Measurements from ENCODE around the gene RBPJL. TPM values are rescaled to one million over a fixed set of nuclear protein-coding genes. Genes with fewer than 3 reads are reported as not detected.

The RBPJL gene
- total RNA-seq, 1 donor from 2014 or later: not detected

DNA sequence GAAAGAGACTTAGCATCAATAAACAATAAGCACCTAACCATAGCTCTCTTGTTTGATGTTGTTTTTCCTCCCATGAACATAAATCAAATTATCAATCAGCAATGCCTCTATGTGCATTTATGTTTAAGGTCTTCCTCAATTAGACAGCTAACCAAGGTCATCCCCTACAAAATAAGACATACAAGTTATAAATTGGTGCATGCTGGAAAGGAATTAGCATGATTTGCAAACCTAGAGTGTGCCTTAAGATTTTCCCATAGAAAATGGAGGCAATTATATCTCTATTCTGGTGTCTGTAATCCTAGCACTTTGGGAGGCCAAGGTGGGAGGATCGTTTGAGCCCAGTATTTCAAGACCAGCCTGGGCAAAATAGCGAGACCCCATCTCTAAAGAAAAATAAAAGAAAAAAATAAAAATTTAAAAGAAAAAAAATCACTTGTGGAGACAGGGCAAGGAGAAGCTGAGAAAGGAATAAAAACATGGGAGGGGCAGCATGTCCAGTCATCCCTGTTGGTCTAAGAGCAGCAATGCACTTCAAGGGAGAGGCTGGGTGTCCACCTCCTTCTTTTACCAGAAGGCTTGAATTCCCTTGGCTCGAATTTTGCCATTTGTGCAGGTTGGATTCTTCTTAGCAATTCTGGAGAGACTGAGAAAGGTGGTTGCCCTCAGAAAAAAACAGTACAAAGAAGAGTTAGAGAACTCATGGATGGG is 42.9 kb upstream of the RBPJL start:
- no peak for DNase-seq (ENCODE audit: extremely low spot score, unreplicated experiment)
- Mint-ChIP-seq H3K4me3 (ENCODE audit: unreplicated experiment) (no peak overlapping the region), H3K27ac (ENCODE audit: unreplicated experiment) (no peak overlapping the region), H3K27me3 (ENCODE audit: unreplicated experiment) (peaks cover 71% of the 10 kb centered on the region), H3K4me1 (ENCODE audit: unreplicated experiment) (peaks cover 9% of the 10 kb centered on the region), H3K36me3 (ENCODE audit: unreplicated experiment) (no peaks in the 10 kb centered on the region), H3K9me3 (ENCODE audit: unreplicated experiment) (no peaks in the 10 kb centered on the region)
- TF ChIP-seq, protein P1, sequence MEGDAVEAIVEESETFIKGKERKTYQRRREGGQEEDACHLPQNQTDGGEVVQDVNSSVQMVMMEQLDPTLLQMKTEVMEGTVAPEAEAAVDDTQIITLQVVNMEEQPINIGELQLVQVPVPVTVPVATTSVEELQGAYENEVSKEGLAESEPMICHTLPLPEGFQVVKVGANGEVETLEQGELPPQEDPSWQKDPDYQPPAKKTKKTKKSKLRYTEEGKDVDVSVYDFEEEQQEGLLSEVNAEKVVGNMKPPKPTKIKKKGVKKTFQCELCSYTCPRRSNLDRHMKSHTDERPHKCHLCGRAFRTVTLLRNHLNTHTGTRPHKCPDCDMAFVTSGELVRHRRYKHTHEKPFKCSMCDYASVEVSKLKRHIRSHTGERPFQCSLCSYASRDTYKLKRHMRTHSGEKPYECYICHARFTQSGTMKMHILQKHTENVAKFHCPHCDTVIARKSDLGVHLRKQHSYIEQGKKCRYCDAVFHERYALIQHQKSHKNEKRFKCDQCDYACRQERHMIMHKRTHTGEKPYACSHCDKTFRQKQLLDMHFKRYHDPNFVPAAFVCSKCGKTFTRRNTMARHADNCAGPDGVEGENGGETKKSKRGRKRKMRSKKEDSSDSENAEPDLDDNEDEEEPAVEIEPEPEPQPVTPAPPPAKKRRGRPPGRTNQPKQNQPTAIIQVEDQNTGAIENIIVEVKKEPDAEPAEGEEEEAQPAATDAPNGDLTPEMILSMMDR (IDR thresholded peaks at IDR 0.05): no peak

- H3K36me3 Mint-ChIP-seq (ENCODE audit: unreplicated experiment): no peaks in the 10 kb centered on the region
- no peaks in the 10 kb centered on the region for H3K9me3 Mint-ChIP-seq (ENCODE audit: unreplicated experiment)
- H3K27ac Mint-ChIP-seq (ENCODE audit: unreplicated experiment): no peak overlapping the region
- H3K4me3 Mint-ChIP-seq (ENCODE audit: unreplicated experiment): no peak overlapping the region
- no peak for DNase-seq (ENCODE audit: extremely low spot score, unreplicated experiment)
- peaks cover 65% of the 10 kb centered on the region for H3K27me3 Mint-ChIP-seq (ENCODE audit: unreplicated experiment)
- TF ChIP-seq, protein P1 (IDR thresholded peaks at IDR 0.05): no peak
- H3K4me1 Mint-ChIP-seq (ENCODE audit: unreplicated experiment): no peaks in the 10 kb centered on the region
These were observed 39.7 kb upstream of the RBPJL start for GRCh38 chr20:45266977-45267376.

- no peaks in the 10 kb centered on the region for H3K9me3 Mint-ChIP-seq (ENCODE audit: unreplicated experiment)
- TF ChIP-seq, protein P1 (IDR thresholded peaks at IDR 0.05): no peak
- peak; percentile 23 for DNase-seq (ENCODE audit: extremely low spot score, unreplicated experiment)
- H3K4me1 Mint-ChIP-seq (ENCODE audit: unreplicated experiment): no peaks in the 10 kb centered on the region
- H3K27me3 Mint-ChIP-seq (ENCODE audit: unreplicated experiment): peaks cover 66% of the 10 kb centered on the region
- H3K27ac Mint-ChIP-seq (ENCODE audit: unreplicated experiment): no peak overlapping the region
- H3K4me3 Mint-ChIP-seq (ENCODE audit: unreplicated experiment): no peak overlapping the region
- H3K36me3 Mint-ChIP-seq (ENCODE audit: unreplicated experiment): no peaks in the 10 kb centered on the region
These were observed 38.1 kb upstream of the RBPJL start for GRCh38 chr20:45268531-45268930.

GRCh38 chr20:45269056-45269455 is 37.6 kb upstream of the RBPJL start:
- peak; percentile 53 for DNase-seq (ENCODE audit: extremely low spot score, unreplicated experiment)
- H3K4me3 Mint-ChIP-seq (ENCODE audit: unreplicated experiment): no peak overlapping the region
- no peaks in the 10 kb centered on the region for H3K36me3 Mint-ChIP-seq (ENCODE audit: unreplicated experiment)
- no peaks in the 10 kb centered on the region for H3K9me3 Mint-ChIP-seq (ENCODE audit: unreplicated experiment)
- H3K27ac Mint-ChIP-seq (ENCODE audit: unreplicated experiment): no peak overlapping the region
- TF ChIP-seq, protein P1 (IDR thresholded peaks at IDR 0.05): no peak
- H3K4me1 Mint-ChIP-seq (ENCODE audit: unreplicated experiment): no peaks in the 10 kb centered on the region
- peaks cover 69% of the 10 kb centered on the region for H3K27me3 Mint-ChIP-seq (ENCODE audit: unreplicated experiment)

DNA sequence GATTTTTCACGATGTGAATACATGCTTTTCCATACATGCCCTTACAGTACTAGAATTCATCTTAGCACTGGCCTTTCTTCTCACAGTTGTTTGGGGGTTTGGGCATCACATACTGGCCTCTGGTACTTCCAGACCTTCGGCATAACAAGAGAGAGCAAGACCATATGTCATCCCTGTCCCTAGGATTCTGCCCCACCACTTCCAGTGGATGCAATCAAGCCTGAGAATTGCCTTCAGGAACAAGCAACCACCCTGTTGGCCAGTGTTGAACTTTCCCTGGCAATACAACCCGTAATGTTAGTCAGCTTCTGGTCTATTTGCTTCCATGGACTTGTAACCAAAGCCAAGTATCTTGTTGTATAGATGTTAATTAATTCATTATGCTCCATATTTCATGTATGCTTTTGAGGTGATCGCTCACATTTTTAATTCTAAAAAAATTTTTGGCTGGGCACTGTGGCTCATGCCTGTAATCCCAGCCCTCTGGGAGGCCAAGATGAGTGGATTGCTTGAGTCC is 36.8 kb upstream of the RBPJL start:
- no peaks in the 10 kb centered on the region for H3K9me3 Mint-ChIP-seq (ENCODE audit: unreplicated experiment)
- H3K27ac Mint-ChIP-seq (ENCODE audit: unreplicated experiment): no peak overlapping the region
- peak; percentile 10 for DNase-seq (ENCODE audit: extremely low spot score, unreplicated experiment)

More for the DNA sequence above, 36.8 kb upstream of the RBPJL start:
- Mint-ChIP-seq H3K27me3 (ENCODE audit: unreplicated experiment) (peaks cover 63% of the 10 kb centered on the region), H3K4me1 (ENCODE audit: unreplicated experiment) (no peaks in the 10 kb centered on the region), H3K4me3 (ENCODE audit: unreplicated experiment) (no peak overlapping the region), H3K36me3 (ENCODE audit: unreplicated experiment) (no peaks in the 10 kb centered on the region)
- TF ChIP-seq, protein P1 (IDR thresholded peaks at IDR 0.05): no peak
